Activated T-helper 17 cell treated with anti-CD3 and anti-CD28 coated beads, Interleukin-2, amount 50 U/mL, for 72 hours (primary cell): ENCODE measurements around the gene S1PR1. TPM values are rescaled to one million over a fixed set of nuclear protein-coding genes. Genes with fewer than 3 reads are reported as not detected.
"Not testable (repeated sequence)": the region's sequence is repeated elsewhere in the genome, so short reads cannot be mapped to it uniquely, and the experiment has no call there.

Experiments used
- ATAC-seq: fragments of 150-1000 bp; cut with Tn5 transposase; replicated peaks from 2 replicates; pipeline ENCODE4 v1.10.0; 2021; ENCODE audit warnings: mild to moderate bottlenecking, moderate library complexity
- H3K27ac Mint-ChIP-seq: one replicate; pipeline ENCODE4 v1.8.0; 2022; ENCODE audit warnings: mixed read lengths
- H3K27me3 Mint-ChIP-seq: one replicate; pipeline ENCODE4 v1.8.0; 2022; ENCODE audit warnings: mixed read lengths
- H3K36me3 Mint-ChIP-seq: one replicate; pipeline ENCODE4 v1.8.0; 2022; ENCODE audit warnings: low read depth, mild to moderate bottlenecking, mixed read lengths
- H3K4me1 Mint-ChIP-seq: one replicate; pipeline ENCODE4 v1.8.0; 2022; ENCODE audit warnings: mixed read lengths
- H3K4me3 Mint-ChIP-seq: one replicate; pipeline ENCODE4 v1.8.0; 2022; ENCODE audit warnings: mild to moderate bottlenecking, mixed read lengths
- H3K9me3 Mint-ChIP-seq: one replicate; pipeline ENCODE4 v1.8.0; 2022; ENCODE audit warnings: mixed read lengths
- total RNA-seq, 2 donors: library from RNA; stranded (reverse); gene quantifications; one replicate each; pipeline ENCODE4 v1.2.3, GENCODE V29; 2022

S1PR1 gene
- 100 to 1,000 TPM; 147 to 170 TPM for total RNA-seq

DNA sequence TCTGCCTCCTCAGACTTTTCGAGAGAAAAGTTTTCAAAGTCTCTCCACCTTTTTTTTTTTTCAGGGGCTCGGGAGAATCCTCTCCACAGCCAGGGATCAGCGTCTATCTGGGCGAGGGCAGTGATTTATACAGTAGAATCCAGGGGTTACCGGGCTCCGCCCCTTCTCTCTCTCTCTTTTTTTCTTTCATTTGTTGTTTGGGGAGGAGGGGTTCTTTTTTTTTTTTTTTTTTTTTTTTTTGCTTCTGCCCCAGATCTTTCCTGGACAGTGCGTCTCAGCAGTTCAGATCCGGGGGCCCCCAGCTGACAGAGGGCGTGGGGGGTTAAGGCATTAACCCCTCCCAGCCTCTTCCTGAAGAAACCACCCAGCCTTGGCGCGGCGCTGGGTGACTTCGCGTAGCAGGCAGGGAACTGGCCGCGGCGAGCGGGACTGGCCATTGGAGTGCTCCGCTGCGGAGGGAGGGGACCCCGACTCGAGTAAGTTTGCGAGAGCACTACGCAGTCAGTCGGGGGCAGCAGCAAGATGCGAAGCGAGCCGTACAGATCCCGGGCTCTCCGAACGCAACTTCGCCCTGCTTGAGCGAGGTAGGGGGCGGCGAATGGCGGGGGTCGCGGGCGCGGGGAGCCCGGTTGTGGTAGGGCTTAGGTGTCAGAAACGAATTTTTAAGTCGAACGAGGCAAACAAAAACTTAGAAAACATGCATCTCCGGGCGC is at the start of gene S1PR1:
Gene S1PR1, plus strand, starts transcription at position 504 of the 713 bp plus-strand sequence. CDS start 1,966 bp downstream, outside the sequence.
- Mint-ChIP-seq H3K27ac (peak within 1 kb of the TSS; percentile 100), H3K27me3 (no peaks in the 10 kb centered on the region), H3K4me1 (peaks cover 18% of the 10 kb centered on the region), H3K9me3 (no peaks in the 10 kb centered on the region), H3K36me3 (peaks cover 70% of the 10 kb centered on the region), H3K4me3 (peak within 1 kb of the TSS; percentile 94)
- peak; percentile 33 for ATAC-seq

DNA sequence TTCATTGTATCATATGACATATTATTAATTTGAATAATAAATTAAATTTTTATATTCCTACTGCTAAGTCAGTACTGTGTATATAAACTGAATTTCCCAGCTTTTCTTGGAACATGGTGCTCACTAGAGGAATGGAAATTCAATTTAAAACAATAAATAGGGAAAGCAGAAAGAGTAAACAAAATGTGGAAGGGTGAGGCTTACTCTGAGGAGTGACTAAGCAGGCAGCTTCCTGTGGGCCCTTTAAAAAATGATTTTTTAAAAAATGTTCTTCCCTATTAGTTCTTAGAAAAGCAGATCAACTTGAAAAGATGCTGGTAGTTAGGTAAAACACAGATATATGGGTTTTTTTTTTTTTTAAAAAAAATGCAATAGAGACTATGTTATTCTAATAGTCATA is 49.5 kb upstream of the S1PR1 start:
- peak overlapping the region; percentile 86 for H3K27ac Mint-ChIP-seq
- no peak for ATAC-seq
- peak overlapping the region; percentile 60 for H3K4me3 Mint-ChIP-seq
- H3K4me1 Mint-ChIP-seq: peaks cover 26% of the 10 kb centered on the region
- no peaks in the 10 kb centered on the region for H3K36me3 Mint-ChIP-seq
- no peaks in the 10 kb centered on the region for H3K9me3 Mint-ChIP-seq
- no peaks in the 10 kb centered on the region for H3K27me3 Mint-ChIP-seq

DNA sequence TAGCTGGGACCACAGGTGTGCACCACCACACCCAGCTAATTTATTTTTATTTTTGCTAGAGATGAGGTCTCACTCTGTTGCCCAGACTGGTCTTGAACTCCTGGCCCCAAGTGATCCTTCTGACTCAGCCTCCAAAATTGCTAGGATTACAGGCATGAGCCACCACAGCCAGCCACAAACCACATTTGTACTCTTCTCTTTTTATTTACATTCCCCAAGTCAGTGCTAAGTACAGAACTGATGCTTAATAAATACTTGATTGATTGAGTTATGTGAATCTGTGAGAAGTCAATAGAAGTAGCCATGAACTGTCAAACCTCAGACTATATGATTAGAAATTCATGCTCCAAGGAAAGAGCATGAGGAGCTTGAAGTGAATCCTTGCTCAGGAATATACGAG is 48.5 kb upstream of the S1PR1 start:
- peaks cover 24% of the 10 kb centered on the region for H3K4me1 Mint-ChIP-seq
- H3K9me3 Mint-ChIP-seq: no peaks in the 10 kb centered on the region
- no peak overlapping the region for H3K4me3 Mint-ChIP-seq
- H3K27ac Mint-ChIP-seq: no peak overlapping the region
- H3K27me3 Mint-ChIP-seq: no peaks in the 10 kb centered on the region
- no peaks in the 10 kb centered on the region for H3K36me3 Mint-ChIP-seq
- ATAC-seq: no peak

DNA sequence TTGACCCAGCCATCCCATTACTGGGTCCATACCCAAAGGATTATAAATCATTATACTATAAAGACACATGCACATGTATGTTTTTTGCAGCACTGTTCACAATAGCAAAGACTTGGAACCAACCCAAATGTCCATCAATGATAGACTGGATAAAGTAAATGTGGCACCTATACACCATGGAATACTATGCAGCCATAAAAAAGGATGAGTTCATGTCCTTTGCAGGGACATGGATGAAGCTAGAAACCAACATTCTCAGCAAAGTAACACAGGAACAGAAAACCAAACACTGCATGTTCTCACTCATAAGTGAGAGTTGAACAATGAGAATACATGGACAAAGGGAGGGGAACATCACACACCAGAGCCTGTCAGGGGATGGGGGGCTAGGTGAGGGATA is 47.9 kb upstream of the S1PR1 start:
- H3K4me1 Mint-ChIP-seq: peaks cover 18% of the 10 kb centered on the region
- H3K4me3 Mint-ChIP-seq, H3K9me3 Mint-ChIP-seq, ATAC-seq, H3K27ac Mint-ChIP-seq, H3K36me3 Mint-ChIP-seq, H3K27me3 Mint-ChIP-seq: not testable (repeated sequence)

DNA sequence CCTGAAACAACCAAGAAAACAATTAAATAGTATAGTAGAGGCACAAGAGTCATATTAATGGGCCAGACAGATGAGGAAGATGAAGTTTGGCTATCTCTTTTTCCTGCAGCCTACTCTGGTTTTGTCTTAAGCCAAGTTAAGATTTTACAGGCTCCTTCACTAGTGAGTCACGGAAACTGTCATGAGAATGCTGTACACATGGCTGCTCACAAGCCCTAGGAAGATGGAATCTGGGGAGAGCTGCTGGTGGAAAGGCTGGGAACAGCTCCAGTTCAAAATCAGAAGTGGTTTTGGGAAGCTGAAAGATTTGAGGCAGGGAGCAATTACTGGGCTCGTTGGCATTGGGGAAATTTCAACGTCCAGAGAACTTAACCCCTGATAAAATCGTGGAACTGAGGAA is 46.4 kb upstream of the S1PR1 start:
- Mint-ChIP-seq H3K36me3 (no peaks in the 10 kb centered on the region), H3K9me3 (no peaks in the 10 kb centered on the region), H3K27me3 (no peaks in the 10 kb centered on the region), H3K27ac (no peak overlapping the region), H3K4me1 (peaks cover 17% of the 10 kb centered on the region), H3K4me3 (no peak overlapping the region)
- no peak for ATAC-seq

DNA sequence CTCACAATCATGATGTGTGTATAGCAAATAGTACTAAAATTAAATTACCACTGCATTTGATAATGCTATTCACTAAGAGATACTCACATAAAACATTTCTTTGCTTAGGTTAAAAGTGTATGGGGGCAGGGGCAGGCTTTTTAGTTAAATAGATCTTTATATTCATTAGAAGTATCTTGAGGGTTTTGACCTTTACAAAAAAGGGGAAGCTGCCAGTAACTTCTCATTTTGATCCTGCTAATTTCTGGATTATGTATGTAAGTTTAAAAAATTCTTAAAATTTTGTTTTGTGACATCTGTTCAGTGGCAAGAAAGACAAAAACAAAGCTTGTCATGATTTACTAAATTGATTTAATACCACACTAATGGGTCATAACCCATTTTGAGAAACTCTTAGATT is 45.8 kb upstream of the S1PR1 start:
- Mint-ChIP-seq H3K9me3 (no peaks in the 10 kb centered on the region), H3K27me3 (no peaks in the 10 kb centered on the region), H3K4me1 (peaks cover 16% of the 10 kb centered on the region), H3K36me3 (no peaks in the 10 kb centered on the region), H3K27ac (no peak overlapping the region), H3K4me3 (no peak overlapping the region)
- ATAC-seq: no peak

DNA sequence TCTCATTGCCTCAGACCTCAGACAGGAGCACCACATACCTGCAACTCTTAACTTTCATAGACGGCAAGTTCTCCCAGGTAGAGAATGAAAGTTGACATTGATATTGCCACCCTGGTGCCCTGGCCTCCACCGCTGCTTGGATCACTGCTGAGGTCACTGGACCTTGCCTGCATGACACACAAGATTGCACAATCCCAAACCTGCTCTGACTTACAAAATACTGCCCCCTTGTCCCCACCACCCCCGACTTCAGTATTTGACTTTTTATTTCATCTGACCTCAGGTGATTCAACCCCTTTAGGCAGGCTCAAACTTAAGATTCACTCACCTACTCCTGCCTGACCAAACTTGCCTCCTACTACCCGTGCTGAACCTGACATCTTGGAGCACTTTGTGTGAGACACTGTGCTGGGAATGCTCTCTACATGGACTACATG is 43.1 kb upstream of the S1PR1 start:
- H3K27ac Mint-ChIP-seq: no peak overlapping the region
- H3K9me3 Mint-ChIP-seq: no peaks in the 10 kb centered on the region
- H3K27me3 Mint-ChIP-seq: no peaks in the 10 kb centered on the region
- ATAC-seq: no peak
- peaks cover 10% of the 10 kb centered on the region for H3K4me1 Mint-ChIP-seq
- no peaks in the 10 kb centered on the region for H3K36me3 Mint-ChIP-seq
- H3K4me3 Mint-ChIP-seq: no peak overlapping the region

DNA sequence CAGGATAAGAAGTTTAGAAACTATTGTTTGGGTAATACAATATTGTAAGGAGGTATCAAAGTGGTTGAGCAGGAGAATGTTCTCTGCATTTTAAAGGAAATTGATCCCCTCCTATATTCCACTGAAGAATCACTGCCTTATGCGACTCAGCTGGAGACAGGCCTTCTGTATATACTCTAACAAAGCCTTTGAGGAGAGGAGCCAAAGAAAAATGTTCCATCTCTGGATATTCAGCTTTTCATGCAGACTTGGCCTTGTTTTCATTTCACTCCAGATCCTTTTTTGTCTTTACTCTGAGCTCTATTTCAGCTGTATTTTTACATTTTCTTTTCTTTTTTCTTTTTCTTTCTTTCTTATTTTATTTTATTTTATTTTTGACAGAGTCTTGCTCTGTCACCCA is 42.1 kb upstream of the S1PR1 start:
- H3K36me3 Mint-ChIP-seq: no peaks in the 10 kb centered on the region
- H3K27me3 Mint-ChIP-seq: no peaks in the 10 kb centered on the region
- H3K9me3 Mint-ChIP-seq: no peaks in the 10 kb centered on the region
- no peak overlapping the region for H3K27ac Mint-ChIP-seq
- peaks cover 17% of the 10 kb centered on the region for H3K4me1 Mint-ChIP-seq
- H3K4me3 Mint-ChIP-seq: no peak overlapping the region
- ATAC-seq: no peak

DNA sequence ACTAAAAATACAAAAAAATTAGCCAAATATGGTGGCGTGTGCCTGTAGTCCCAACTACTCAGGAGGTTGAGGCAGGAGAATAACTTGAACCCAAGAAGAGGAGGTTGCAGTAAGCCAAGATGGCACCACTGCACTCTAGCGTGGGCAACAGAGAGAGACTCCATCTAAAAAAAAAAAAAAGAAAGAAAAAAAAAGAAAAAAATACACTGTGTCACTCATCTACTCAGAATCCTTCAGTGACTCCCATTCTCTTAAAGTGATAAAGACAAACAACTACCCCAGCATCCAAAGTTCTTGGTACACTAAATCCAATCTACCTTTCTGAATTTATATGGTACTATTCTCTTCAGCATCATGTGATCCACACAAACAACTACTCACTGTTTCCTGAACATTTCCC is 40.2 kb upstream of the S1PR1 start:
- Mint-ChIP-seq H3K9me3 (no peaks in the 10 kb centered on the region), H3K27me3 (no peaks in the 10 kb centered on the region), H3K4me3 (no peak overlapping the region), H3K4me1 (peaks cover 25% of the 10 kb centered on the region), H3K27ac (peak overlapping the region; percentile 34), H3K36me3 (no peaks in the 10 kb centered on the region)
- ATAC-seq: no peak

DNA sequence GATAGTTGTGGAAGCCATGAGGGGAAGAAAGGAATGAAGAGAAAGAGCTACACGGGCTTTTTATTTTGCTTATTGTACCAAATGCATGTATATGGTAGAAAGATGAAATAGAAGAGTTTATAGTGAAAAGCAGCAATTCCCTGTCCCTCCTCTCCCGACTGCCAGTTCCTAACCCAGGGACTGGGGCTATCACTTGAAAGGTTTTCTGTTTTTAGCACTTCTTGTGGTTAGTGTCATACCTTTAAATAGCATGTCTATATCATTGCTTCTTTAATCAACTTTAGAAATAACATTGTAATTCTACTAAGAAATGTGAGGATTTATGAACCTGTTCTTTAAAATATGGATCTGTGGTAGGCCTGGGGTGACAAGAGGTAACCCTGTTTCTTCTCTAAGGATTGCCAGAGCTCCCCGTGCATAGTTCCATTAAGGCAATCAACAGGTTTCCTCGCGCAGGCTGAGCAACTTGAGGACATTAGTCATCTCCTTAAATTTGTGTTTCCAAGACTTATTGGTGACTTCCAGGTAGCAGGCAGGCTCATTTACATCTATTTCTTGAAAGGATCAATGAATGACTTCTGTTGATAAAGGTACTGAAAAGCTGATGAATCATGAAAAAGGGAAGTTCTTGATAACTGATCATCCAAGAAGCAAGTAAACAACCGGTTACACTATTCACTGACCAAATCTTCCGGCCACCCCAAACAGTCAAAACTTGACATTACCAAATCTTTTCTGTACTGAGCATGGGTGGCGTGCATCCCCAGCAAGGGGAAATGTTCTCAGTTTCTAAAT is 37.8 kb upstream of the S1PR1 start:
- Mint-ChIP-seq H3K36me3 (no peaks in the 10 kb centered on the region), H3K27ac (peak overlapping the region; percentile 98), H3K4me1 (peaks cover 25% of the 10 kb centered on the region), H3K9me3 (no peaks in the 10 kb centered on the region), H3K27me3 (no peaks in the 10 kb centered on the region), H3K4me3 (peak overlapping the region; percentile 72)
- peak; percentile 90 for ATAC-seq

DNA sequence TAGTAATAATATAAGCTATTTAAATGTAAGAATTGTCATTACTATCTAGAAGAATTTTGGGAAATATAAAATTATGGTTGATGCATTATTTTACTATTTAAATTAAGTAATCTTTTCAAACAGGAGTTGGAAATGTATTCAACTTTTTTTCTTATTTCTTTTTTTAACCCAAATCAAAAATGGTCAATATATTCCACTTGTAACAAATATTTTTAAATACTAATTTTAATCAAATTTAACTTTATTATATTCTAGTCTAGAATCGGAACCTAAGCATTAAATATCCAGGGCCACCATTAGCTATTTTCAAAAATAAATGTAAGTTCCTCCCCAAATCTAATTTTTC is 37.2 kb upstream of the S1PR1 start:
- Mint-ChIP-seq H3K27ac (peak overlapping the region; percentile 98), H3K4me1 (peaks cover 25% of the 10 kb centered on the region), H3K4me3 (peak overlapping the region; percentile 72), H3K36me3 (no peaks in the 10 kb centered on the region), H3K27me3 (no peaks in the 10 kb centered on the region), H3K9me3 (no peaks in the 10 kb centered on the region)
- no peak for ATAC-seq

DNA sequence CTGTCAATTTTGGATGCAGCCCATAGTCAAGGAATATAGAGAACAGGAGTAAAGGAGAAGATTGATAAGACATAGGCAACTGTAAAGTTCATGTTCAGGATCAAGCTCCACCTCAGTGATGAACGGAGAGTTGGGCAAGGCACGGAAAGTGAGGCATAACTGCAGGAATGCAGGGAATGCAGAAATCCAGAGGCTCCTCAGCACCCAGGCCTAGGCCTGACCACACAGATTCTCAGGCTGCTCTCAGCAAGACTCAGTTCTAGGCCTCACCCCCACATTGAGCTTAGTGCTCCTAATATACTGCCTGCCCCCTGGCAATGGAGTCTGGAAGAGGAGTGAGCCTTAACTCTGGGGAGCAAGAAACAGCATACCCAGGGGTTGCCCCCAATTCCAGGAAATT is 36.3 kb upstream of the S1PR1 start:
- H3K36me3 Mint-ChIP-seq: no peaks in the 10 kb centered on the region
- H3K27ac Mint-ChIP-seq: peak overlapping the region; percentile 98
- no peaks in the 10 kb centered on the region for H3K27me3 Mint-ChIP-seq
- H3K9me3 Mint-ChIP-seq: no peaks in the 10 kb centered on the region
- H3K4me3 Mint-ChIP-seq: peak overlapping the region; percentile 51
- no peak for ATAC-seq
- peaks cover 30% of the 10 kb centered on the region for H3K4me1 Mint-ChIP-seq

DNA sequence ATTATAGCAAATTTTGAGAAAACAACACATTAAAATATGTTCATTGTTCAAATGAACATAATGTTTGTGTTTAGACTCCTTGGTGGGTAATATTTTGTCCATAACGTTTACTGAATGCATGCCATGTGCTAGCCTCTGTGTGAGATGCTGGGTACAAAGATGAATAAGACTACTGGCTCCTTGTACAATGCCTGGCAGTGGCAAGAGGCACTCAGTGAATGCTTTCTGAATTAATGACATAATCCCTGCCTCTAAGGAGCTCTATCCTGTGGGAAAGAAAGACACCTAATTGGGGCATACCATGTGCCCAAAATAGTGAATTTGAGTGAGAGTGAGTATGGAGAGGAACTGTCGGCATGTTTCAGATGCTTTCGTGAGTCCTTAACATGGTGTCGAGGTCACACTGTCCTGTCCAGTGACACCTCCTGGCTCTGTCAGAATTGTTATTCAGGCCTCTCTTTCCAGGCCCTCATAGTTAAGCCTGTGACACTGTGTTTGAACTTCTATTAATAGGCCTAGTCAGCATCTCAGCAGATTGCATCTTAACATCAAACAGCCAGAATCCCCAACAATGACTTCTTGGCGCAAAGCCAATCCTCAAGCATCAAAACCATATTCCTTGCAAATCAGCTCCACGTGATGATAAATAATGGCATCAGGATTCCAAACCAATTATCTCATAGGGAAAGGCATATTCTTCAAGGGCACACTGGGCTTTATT is 32.8 kb upstream of the S1PR1 start:
- Mint-ChIP-seq H3K27ac (no peak overlapping the region), H3K9me3 (no peaks in the 10 kb centered on the region), H3K4me1 (peaks cover 25% of the 10 kb centered on the region), H3K36me3 (no peaks in the 10 kb centered on the region), H3K27me3 (no peaks in the 10 kb centered on the region), H3K4me3 (no peak overlapping the region)
- no peak for ATAC-seq

DNA sequence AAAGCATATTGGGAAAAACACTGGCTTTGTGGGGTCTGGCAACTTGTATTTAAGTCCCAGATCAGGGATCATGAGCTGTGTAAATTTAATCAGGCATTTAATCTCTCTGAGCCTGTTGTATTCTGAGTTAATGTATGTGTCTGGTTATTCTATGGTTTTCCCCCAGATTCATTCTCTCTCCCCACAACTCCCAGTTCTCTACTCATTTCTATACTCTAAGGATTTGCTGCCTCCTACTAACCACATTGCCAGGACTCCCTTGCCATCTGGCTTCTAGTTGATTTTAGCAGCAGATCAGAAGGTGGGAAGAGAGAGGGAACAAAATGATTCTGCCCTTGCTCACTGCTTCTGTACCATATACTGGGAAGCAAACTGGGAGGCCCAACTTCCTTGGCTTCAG is 31.4 kb upstream of the S1PR1 start:
- Mint-ChIP-seq H3K27me3 (no peaks in the 10 kb centered on the region), H3K36me3 (no peaks in the 10 kb centered on the region), H3K4me1 (peaks cover 13% of the 10 kb centered on the region), H3K9me3 (no peaks in the 10 kb centered on the region), H3K27ac (peak overlapping the region; percentile 87), H3K4me3 (peak overlapping the region; percentile 64)
- peak; percentile 92 for ATAC-seq

DNA sequence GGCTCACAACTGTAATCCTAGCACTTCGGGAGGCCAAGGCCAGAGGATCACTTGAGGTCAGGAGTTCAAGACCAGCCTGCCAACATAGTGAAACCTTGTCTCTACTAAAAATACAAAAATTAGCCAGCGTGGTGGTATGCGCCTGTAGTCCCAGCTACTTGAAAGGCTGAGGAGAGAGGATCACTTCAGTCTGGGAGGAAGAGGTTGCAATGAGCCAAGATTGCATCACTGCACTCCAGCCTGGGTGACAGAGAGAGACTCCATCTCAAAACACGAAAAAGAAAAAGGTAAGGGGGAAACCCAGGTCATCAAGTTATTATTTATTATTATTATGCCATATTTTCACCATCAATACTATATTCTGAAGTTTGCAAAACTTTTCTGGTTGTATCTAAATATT is 30.7 kb upstream of the S1PR1 start:
- peak; percentile 62 for ATAC-seq
- Mint-ChIP-seq H3K4me3 (peak overlapping the region; percentile 64), H3K4me1 (peaks cover 12% of the 10 kb centered on the region), H3K27ac (peak overlapping the region; percentile 87)
- H3K36me3 Mint-ChIP-seq, H3K27me3 Mint-ChIP-seq, H3K9me3 Mint-ChIP-seq: not testable (repeated sequence)
